GM18520 (cell line): ENCODE measurements around the gene FAM184A.
"Not testable (repeated sequence)": the region's sequence is repeated elsewhere in the genome, so short reads cannot be mapped to it uniquely, and the experiment has no call there.

Source experiments
- ATAC-seq: cut with Tn5 transposase; IDR thresholded peaks from one replicate; pipeline ENCODE4 v1.9.1; 2021; ENCODE audit not compliant: unreplicated experiment

Gene FAM184A

GRCh38 chr6:119020597-119021561 lies 57.6 kb downstream of the FAM184A start:
- no peak for ATAC-seq

- not testable (repeated sequence) for ATAC-seq
Observed at GRCh38 chr6:119015165-119015564, 63.3 kb downstream of the FAM184A start.

GRCh38 chr6:119012521-119012920 lies 65.9 kb downstream of the FAM184A start:
- no peak for ATAC-seq

- ATAC-seq, result not testable (repeated sequence)
Observed at GRCh38 chr6:119009266-119009665, 69.2 kb downstream of the FAM184A start.

GRCh38 chr6:119006974-119007373 lies 71.5 kb downstream of the FAM184A start:
- no peak for ATAC-seq

GRCh38 chr6:119002069-119002468 lies 76.4 kb downstream of the FAM184A start:
- no peak for ATAC-seq

GRCh38 chr6:118999494-119000040 lies 78.9 kb downstream of the FAM184A start:
- ATAC-seq, result no peak

GRCh38 chr6:118997426-118997825 lies 81.0 kb downstream of the FAM184A start:
- ATAC-seq, result not testable (repeated sequence)

GRCh38 chr6:118996289-118996820 lies 82.1 kb downstream of the FAM184A start:
- ATAC-seq, result no peak

GRCh38 chr6:118993803-118994251 lies 84.6 kb downstream of the FAM184A start:
- no peak for ATAC-seq

- ATAC-seq, result no peak
Observed at GRCh38 chr6:118993358-118993757, 85.1 kb downstream of the FAM184A start.

GRCh38 chr6:118992186-118992795 lies 86.2 kb downstream of the FAM184A start:
- no peak for ATAC-seq

GRCh38 chr6:118986312-118986711 lies 92.2 kb downstream of the FAM184A start:
- ATAC-seq, result no peak

GRCh38 chr6:118985123-118985830 lies 93.2 kb downstream of the FAM184A start:
- ATAC-seq, result no peak

GRCh38 chr6:118984342-118984741 lies 94.1 kb downstream of the FAM184A start:
- no peak for ATAC-seq

GRCh38 chr6:118982575-118982911 lies 95.9 kb downstream of the FAM184A start:
- no peak for ATAC-seq

- ATAC-seq, result no peak
Observed at GRCh38 chr6:118981884-118982574, 96.4 kb downstream of the FAM184A start.

GRCh38 chr6:118980063-118980462 lies 98.4 kb downstream of the FAM184A start:
- no peak for ATAC-seq

GRCh38 chr6:118974790-118975189 lies 103.7 kb downstream of the FAM184A start:
- no peak for ATAC-seq

GRCh38 chr6:118971682-118972081 lies 106.8 kb downstream of the FAM184A start:
- ATAC-seq, result no peak
